IPS-NIHi11 (cell line): ENCODE measurements around the gene NUBPL.
"Not testable (repeated sequence)": the region's sequence is repeated elsewhere in the genome, so short reads cannot be mapped to it uniquely, and the experiment has no call there.

Experiments used
- DNase-seq: peaks from one replicate; pipeline ENCODE4 v3.0.0; 2012; ENCODE audit warnings: mixed read lengths, low spot score

The NUBPL gene

DNA sequence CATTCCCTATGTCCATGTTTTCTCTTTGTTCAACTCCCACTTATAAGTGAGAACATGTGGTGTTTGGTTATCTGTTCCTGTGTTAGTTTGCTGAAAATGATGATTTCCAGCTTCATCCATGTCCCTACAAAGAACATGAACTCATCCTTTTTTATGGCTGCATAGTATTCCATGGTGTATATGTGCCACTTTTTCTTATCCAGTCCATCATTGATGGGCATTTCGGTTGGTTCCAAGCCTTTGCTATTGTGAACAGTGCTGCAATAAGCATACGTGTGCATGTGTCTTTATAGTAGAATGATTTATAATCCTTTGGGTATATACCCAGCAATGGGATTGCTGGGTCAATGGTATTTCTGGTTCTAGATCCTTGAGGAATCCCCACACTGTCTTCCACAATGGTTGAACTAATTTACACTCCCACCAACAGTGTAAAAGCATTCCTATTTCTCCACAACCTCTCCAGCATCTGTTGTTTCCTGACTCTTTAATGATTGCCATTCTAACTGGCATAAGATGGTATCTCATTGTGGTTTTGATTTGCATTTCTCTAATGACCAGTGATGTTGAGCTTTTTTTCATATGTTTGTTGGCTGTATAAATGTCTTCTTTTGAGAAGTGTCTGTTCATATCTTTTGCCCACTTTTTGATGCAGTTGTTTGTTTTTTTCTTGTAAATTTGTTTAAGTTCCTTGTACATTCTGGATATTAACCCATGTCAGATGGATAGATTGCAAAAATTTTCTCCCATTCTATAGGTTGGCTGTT, 252.7 kb downstream of the NUBPL start:
- not testable (repeated sequence) for DNase-seq

DNA sequence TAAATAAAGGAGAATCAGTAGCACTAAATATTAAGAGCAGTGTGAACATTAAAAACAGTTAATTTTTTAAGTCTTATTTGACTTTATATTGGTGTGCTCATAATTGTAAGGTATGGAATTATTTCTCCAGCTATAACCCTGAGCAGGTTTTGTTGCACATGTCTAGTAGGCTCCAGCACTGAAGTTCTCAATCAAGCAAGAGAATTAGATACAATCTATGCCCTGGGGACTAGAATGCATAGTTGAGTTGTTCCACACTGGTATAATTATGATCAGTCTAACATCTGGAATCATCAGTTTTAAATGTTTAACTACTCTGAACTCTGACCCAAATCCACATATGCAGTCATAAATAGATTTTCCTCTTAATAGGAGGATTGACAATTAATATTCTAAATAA, 258.1 kb downstream of the NUBPL start:
- DNase-seq: no peak

DNA sequence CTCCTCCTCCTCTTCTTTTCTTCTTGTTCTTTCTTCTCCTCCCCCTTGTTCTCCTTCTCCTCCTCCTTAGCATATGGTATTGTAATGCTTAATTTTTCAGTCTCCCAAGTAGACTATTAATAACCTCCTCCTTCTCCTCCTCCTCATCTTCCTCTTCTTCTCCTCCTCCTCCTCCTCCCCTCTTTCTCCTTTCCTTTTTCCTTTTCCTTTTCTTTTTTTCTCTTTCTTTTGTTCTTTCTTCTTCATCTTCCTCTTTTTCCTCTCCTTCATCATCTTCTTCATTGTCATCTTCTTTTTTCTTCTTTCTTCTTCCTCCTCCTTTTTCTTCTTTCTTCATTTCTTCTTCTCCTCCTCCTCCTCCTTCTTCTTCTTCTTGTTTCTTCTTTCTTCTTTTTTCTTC, 264.3 kb downstream of the NUBPL start:
- no peak for DNase-seq

DNA sequence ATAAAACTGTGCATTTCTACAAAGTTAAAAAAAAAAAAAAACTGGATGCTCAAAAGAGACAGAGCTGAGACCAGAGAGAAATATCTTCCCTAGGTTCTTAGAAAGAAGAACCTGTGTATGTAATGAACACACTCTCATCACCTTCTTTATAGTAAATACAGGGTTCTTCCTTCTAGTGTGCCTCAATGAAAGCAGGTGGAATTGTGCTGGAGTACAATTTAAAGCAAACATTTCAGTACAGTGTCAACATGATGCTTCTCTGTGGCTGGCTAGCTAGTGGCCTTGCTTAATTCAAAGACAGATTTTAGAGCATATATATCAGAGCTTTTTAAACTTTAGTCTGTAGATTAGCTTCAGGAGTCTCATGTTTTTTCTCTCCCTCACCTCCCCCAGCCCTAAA, 266.1 kb downstream of the NUBPL start:
- DNase-seq: no peak

DNA sequence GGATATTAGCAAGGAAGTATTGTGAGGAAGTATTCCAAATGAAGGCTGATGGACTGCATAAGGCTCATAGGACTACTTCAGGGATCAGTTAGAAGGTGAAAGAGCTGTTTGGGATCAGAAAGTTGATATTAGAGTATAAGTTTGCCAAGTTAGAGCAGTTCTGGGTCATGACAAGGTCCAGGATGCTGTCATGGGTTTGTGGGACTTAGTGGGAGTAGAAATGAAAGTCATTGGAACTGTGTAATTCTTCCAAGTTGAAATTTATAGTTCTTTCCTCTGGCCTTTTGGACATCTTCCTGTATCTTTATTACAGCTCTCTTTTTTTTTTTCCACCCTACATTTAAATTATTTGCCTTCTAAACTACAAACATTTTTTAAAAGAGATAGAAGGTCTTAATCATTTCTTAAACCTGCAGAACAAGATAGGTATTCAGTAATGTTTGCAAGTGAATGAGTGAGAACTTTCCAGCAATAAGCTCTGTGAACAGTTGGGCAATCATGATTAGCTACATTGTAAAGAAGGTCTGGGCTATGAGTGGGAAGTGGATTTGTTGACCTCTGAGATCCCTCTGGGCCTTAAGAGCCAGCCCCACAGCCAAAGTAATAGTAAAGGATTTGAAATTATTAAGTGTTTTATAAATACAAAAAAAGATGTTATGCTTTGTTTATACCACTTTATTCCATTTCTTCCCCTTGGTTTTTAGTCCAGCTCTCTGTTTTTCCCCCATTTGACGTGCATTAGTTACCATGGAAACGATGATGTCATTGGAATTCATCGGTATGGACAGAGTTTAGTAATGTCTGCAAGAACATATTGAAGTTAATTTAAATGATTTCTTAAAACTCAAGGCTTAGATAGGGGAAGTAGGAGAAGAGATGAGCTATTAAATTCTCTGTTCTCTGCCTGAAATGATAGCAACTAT, 268.0 kb downstream of the NUBPL start:
- DNase-seq: no peak

DNA sequence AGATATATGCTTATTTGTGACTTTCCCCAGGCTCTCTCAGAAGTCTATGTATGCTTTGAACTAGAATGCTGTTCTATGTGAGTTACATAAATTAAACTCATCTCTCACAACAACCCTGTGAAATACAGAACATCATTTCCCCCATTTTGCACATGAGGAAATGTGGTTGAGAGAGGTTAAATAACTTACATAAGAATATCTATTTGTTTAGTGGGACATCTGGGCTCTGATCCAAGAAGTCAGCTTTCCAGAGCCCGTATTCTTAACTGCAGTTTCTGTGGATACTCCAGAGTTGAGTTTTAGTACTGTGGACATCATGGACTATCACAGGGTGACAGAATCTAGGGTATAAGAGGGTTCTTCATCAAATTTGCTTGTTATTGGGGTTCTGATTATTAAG, 273.4 kb downstream of the NUBPL start:
- no peak for DNase-seq

DNA sequence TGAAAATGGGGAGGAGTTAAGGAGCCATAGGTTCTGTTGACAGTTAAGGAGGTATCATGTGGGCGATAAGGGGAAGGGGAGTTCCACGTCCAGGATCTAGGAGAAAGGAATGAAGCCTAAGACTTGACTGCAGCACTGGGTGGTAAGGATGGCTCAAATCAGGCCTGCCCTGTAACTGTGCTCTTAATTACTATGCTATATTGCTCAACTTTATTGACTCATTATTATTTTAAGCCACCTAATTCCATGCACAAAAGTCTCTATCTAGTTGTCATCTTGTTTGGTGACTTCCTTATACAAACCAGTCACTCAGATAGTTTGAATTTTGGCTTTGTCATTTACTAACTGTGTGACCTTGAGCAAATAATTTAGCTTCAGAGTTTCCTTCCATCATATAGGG, 273.8 kb downstream of the NUBPL start:
- DNase-seq: no peak

DNA sequence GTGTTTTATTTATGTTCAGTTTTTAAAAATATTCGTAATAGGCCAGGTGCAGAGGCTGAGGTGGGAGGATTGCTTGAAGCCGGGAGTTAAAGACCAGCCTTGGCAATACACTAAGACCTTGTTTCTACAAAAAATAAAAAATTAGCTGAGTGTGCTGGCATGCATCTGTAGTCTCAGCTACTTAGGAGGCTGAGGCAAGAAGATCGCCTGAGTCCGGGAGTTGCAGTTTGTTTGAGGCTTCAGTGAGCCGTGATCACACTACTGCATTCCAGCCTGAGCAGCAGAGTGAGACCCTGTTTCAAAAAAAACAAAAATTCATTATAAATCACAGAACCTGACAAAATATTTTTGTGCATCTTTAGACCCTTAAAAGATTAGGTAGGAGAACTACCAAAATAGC, 275.8 kb downstream of the NUBPL start:
- DNase-seq: no peak

DNA sequence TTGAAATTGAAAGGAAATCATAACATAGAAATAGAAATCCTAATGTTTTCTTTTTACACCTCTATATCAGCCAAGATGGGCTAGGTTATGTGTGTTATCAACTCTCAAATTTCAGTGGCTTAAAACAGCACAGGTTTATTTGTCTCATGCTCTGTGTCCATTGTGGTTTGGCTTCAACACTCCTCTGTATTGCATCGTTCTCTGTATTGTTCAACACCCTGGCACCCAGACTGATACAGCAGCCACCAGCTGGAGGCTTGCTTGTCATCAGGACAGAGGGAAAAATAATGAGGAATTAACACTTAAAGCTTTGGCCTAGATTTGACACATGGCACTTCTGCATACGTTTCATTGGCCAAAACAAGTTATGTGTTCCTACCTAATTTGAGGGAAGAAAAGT, 281.7 kb downstream of the NUBPL start:
- no peak for DNase-seq

DNA sequence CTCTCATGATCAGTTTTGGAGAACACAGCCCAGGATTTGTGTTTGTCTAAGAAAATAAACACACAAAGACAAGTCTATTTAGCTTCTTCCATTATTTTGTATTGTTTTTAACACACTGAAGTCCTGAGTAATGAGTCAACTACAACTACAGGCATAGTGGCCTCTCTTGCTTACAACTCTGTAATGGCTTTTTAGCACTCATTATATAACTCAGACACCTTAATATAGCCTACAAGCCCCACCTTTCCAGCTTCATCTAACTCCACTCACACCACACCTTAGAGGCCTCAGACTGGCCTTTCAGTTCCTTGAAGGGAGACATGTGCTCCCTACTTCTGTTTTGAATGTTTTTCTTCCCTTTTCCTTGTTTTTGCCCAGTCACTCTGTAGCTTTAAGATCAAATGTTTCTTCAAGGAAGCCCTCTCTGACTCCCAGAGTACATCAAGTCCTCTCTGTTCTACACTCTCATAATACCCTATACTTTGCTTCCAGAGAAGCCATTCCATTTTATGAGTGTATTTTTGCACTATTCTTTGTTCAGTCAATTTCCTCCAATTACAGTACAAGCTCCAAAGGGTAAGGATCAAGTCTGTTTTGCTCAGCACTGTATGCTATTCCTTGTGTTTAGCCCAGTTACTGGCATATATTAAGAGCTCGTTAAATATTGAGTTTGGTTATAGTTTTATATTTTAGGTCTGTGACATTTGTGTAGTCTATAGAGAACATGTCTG, 282.3 kb downstream of the NUBPL start:
- DNase-seq: no peak

DNA sequence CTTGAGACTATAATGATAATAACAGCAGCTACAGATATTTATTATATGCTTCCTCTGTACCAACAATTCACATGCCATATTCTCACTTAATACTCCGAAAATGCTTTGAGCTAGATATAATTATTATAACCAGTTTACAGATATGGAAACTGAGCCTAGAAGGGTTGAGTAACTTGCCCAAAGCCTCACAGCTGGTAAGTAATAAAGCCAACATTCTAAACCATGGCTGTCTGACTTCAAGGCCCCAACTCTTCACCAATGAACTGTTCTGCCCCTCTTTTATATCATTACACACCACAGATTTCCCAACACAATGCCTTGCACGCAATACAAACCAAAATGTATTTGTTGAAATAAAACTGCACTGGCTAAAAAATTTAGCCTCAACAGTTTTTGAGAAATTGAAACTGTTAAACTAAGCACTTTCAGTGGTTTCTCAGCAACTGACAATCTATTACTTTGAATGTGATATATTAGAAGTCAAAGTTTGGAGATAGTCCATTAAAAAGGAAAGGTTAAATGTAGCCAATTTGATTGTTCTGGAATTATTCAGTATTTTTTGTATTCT, 293.4 kb downstream of the NUBPL start:
- no peak for DNase-seq

DNA sequence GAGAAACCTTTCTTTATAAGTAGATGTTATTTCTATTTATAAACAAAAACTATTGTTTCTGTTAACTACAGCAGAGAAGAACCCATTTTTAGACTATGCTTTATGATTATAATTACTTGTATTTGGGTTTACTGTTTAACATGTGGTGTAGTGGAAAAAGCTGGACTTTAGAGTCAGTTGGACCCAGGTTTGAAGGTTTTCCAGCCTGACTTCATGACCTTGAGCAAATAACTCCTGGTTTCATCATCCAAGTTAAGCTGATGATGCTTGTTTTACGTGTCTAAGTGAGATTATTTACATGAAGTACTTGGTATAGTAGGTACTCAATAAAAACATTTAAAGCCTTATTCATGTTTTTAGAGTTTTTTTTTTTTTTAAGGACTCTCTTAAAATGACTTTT, 294.1 kb downstream of the NUBPL start:
- DNase-seq: no peak

DNA sequence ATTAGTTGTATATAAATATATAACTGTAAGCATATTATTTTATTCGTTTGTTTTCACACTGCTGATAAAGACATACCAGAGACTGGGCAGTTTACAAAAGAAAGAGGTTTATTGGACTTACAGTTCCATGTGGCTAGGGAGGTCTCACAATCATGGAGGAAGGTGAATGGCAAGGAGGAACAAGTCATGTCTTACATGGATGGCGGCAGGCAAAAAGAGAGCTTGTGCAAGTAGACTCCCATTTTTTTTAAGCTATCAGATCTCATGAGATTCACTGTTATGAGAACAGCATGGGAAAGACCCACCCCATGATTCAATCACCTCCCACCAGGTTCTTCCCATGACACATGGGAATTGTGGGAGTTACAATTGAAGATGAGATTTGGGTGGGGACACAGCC, 294.8 kb downstream of the NUBPL start:
- not testable (repeated sequence) for DNase-seq

DNA sequence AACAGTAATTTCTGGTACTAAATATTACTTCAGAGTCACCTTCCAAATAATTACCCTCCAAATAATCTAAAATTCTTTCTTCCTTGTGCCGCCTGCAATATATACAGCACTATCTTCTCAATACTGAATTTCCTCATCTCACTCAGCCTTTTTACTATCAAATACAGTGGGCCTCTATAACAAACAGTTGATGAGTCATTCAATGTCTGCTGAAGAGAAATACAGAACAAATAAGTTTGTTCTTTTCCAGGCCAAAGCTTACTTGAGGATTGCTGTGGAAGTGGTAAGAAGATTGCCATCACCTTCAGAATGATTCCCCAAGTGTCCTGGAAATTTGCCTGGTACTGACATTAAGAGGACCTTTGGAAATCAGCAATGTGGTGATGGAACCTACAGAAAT, 297.7 kb downstream of the NUBPL start:
- no peak for DNase-seq

DNA sequence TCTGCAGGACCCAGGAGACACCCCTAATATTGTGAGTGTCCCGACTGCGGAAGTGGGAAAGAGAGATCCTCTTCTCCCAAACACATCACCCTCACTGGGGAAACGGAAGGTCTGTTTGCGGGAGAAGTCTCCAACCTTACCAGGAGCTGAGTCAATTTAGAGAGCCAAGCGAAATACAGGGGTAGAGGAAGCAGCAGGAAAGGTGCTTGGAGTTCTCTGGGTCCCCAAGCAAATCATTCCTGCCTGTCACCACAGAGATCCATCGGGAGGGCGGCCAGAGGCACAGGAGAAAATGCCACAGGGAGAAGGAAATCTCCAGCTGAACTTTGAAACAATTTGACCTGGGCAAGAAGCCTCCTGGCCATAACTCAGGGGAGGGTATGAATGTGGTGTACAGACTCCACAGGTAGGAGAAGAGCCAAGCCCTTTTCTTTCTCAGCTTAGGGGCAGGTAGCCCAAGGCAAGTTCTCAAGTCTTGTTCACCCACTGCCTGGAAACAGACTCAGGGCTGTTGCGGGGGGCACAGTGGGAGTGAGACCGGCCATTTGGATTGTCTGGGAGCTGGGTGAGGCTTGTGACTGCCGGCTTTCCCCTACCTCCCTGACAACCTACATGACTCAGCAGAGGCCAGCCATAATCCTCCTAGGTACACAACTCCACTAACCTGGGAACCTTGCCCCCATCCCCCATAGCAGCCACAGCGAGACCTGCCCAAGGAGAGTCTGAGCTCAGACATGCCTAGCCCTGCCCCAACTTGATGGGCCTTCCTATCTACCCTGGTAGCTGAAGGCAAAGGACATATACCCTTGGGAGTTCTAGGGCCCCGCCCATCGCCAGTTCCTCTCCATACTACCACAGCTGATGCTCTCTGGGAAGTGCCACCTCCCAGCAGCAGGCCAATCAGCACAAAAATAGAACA, 304.0 kb downstream of the NUBPL start:
- DNase-seq: no peak

DNA sequence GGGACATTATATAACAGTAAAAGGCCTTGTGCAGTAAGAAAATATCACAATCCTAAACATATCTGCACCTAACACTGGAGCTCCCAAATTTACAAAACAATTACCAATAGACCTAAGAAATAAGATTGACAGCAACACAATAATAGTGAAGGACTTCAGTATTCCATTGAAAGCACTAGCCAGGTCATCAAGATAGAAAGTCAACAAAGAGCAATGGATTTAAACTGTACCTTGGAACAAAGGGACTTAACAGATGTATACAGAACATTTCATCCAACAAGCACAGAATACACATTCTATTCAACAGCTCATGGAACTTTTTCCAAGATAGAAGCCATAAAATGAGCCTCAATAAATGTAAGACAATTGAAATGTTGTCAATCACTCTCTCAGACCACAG, 306.4 kb downstream of the NUBPL start:
- DNase-seq: no peak

DNA sequence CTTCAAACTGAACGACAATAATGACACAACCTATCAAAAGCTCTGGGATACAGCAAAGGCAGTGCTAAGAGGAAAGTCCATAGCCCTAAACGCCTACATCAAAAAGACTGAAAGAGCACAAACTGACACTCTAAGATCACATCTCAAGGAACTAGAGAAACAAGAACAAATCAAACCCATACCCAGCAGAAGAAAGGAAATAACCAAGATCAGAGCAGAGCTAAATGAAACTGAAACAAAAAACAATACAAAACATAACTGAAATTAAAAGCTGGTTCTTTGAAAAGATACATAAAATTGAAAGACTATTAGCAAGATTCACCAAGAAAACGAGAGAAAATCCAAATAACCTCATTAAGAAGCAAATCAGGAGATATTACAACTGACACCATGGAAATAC, 306.9 kb downstream of the NUBPL start:
- DNase-seq: not testable (repeated sequence)

DNA sequence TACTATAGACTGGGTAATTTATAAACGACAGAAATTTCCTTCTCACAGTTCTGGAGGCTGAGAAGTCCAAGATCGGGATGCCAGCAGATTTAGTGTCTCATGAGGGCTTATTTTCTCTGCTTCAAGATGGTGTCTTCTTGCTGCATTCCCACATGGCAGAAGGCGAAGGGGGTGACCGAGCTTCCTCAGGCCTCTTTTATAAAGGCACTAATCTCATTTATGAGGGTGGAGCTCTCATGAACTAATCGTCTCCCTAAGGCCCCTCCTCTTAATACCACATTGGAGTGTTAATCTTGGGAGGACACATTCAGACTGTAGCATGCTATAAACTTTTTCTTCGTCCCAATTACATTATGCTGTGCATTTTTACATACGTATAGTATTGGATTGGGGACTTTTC, 315.5 kb downstream of the NUBPL start:
- no peak for DNase-seq

DNA sequence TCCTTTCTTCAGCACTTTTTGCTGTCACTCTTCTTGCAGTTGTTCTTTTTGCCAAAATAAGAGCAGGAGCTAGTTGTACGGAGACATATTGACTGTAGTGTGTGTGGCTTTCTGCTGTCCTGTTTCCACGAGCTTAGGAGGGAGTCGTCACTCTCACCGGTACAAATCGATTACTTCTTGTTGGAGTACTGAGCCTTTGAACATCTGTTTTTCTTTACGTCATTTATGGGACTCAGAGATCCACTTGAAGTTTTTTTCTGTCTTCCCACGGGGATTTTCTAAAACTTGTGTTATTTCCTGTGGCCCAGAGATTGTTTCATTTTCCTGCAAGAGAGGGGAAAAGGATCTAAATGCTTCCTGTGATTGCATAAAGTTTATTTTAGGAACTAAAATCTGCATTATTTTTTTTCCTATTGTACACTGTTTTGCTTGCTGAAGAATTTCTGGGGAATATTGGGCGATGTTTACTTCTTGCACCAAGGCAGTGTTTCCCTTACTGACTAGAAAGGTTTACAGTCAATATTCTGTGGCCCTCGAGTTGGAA, 316.1 kb downstream of the NUBPL start:
- no peak for DNase-seq

DNA sequence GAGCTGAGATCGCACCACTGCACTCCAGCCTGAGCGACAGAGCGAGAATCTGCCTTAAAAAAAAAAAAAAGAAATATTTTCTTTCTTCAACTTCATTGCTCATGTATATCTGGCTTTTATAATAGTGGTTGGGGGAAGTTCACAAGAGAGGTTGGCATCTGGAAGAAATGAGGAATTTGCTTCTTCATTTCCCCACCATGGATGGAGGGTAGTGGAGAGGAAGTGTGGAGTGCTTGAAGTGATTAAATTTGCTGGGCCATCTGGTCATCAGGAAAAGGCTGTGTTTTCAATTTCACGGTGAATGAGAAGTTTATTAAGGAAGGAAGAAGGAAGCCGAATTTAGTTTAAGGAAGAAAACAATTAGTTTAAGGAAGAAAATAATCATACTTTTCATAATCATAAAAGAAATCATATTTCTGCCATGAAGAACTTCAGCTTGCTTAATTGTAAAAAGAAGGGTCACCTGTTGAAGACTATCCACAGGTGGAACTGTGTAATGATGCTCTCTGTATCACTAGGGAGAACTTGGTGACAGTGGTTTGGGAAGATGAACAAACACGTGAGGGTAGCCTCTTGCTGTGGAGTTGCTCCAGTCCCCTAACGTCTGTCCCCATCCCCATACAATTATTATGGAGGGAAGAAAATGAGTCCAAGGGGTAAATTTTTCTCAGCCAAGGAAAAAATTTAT, 318.6 kb downstream of the NUBPL start:
- DNase-seq: no peak
